HTR-8/SVneo (cell line): Measurements from ENCODE around the gene SPIN1.
"Not testable (repeated sequence)": the region's sequence is repeated elsewhere in the genome, so short reads cannot be mapped to it uniquely, and the experiment has no call there.

Experiments
- DNase-seq: peaks from one replicate; pipeline ENCODE4 v3.0.0; 2011; ENCODE audit warnings: low spot score, mixed read lengths; ENCODE audit not compliant: insufficient read length
- FAIRE-seq: peaks from 2 replicates; lab custom pipeline; 2011; peaks lifted over from hg19 to GRCh38; lab: Jason Lieb, UNC

Gene SPIN1

GRCh38 chr9:88388203-88388885 lies at the start of gene SPIN1:
TSS of gene SPIN1 (plus strand) at chr9:88388444. CDS start at chr9:88426540, 38,096 bp downstream.
- peak; percentile 55 for FAIRE-seq
- DNase-seq: peak; percentile 75

GRCh38 chr9:88339317-88339716 lies 48.9 kb upstream of the SPIN1 start:
- no peak for FAIRE-seq
- DNase-seq: no peak

- DNase-seq (no peak), FAIRE-seq (no peak)
Observed at GRCh38 chr9:88342246-88342645, 46.0 kb upstream of the SPIN1 start.

GRCh38 chr9:88344013-88344412 lies 44.2 kb upstream of the SPIN1 start:
- DNase-seq (no peak), FAIRE-seq (no peak)

- not testable (repeated sequence) for FAIRE-seq, DNase-seq
Observed at GRCh38 chr9:88350354-88350753, 37.9 kb upstream of the SPIN1 start.

- DNase-seq: no peak
- FAIRE-seq: no peak
Observed at GRCh38 chr9:88355166-88355565, 33.1 kb upstream of the SPIN1 start.

GRCh38 chr9:88357250-88357649 lies 31.0 kb upstream of the SPIN1 start:
- not testable (repeated sequence) for FAIRE-seq

GRCh38 chr9:88358723-88359122 lies 29.5 kb upstream of the SPIN1 start:
- DNase-seq (no peak), FAIRE-seq (no peak)

More at GRCh38 chr9:88357250-88357649, 31.0 kb upstream of the SPIN1 start:
- not testable (repeated sequence) for DNase-seq

- DNase-seq: no peak
- no peak for FAIRE-seq
Observed at GRCh38 chr9:88359974-88360373, 28.3 kb upstream of the SPIN1 start.

GRCh38 chr9:88362681-88363080 lies 25.6 kb upstream of the SPIN1 start:
- DNase-seq: no peak
- no peak for FAIRE-seq

- FAIRE-seq: no peak
- no peak for DNase-seq
Observed at GRCh38 chr9:88363661-88364060, 24.6 kb upstream of the SPIN1 start.

- no peak for DNase-seq
- FAIRE-seq: no peak
Observed at GRCh38 chr9:88364706-88365105, 23.5 kb upstream of the SPIN1 start.

- DNase-seq (no peak), FAIRE-seq (no peak)
Observed at GRCh38 chr9:88370346-88370745, 17.9 kb upstream of the SPIN1 start.

- FAIRE-seq: no peak
Observed at GRCh38 chr9:88372103-88372654, 16.1 kb upstream of the SPIN1 start.

GRCh38 chr9:88373045-88373444 lies 15.2 kb upstream of the SPIN1 start:
- FAIRE-seq (no peak), DNase-seq (no peak)

More at GRCh38 chr9:88372103-88372654, 16.1 kb upstream of the SPIN1 start:
- DNase-seq: no peak

- DNase-seq (no peak), FAIRE-seq (no peak)
Observed at GRCh38 chr9:88378317-88378716, 9.9 kb upstream of the SPIN1 start.

GRCh38 chr9:88379352-88379751 lies 8.9 kb upstream of the SPIN1 start:
- FAIRE-seq (no peak), DNase-seq (no peak)

GRCh38 chr9:88380118-88380517 lies 8.1 kb upstream of the SPIN1 start:
- DNase-seq (no peak), FAIRE-seq (no peak)

GRCh38 chr9:88381322-88381721 lies 6.9 kb upstream of the SPIN1 start:
- not testable (repeated sequence) for FAIRE-seq, DNase-seq

- no peak for FAIRE-seq
- no peak for DNase-seq
Observed at GRCh38 chr9:88383176-88383575, 5.1 kb upstream of the SPIN1 start.

- FAIRE-seq, DNase-seq: not testable (repeated sequence)
Observed at GRCh38 chr9:88386137-88386536, 2.1 kb upstream of the SPIN1 start.

GRCh38 chr9:88387036-88387551 lies 1.1 kb upstream of the SPIN1 start:
- FAIRE-seq (no peak), DNase-seq (no peak)
